Common myeloid progenitor, CD34-positive (primary cell): ENCODE results near the gene SPAG16.

Experiments
- CTCF ChIA-PET: fragments of 350-600 bp; sonication (Branson Sonifier 250); formaldehyde crosslinking; loops from one replicate; lab custom pipeline; 2021; ENCODE audit warnings: antibody characterized with exemption; lab: Charles Lee
- POLR2A ChIA-PET: fragments of 350-600 bp; sonication (Branson Sonifier 250); formaldehyde crosslinking; loops from one replicate; lab custom pipeline; 2021; ENCODE audit warnings: antibody characterized with exemption; lab: Charles Lee
- DNase-seq, 3 donors: peaks; one replicate each; pipeline versions ENCODE4 v3.0.0 to v3.0.0-alpha.2; 2013
- H3K27ac ChIP-seq, 2 experiments: 1 replicate in 1 of 2; 2 replicates in 1 of 2; pipeline ENCODE4 v1.7.0; 2013; ENCODE audit warnings: inconsistent platforms in 2 of 2, low read length in 2 of 2, mild to moderate bottlenecking in 2 of 2, low read depth in 1 of 2, moderate library complexity in 1 of 2; ENCODE audit not compliant: severe bottlenecking in 2 of 2, insufficient read depth in 1 of 2, poor library complexity in 1 of 2
- H3K27me3 ChIP-seq, 5 experiments: replicated peaks in 2 of 5; 1 replicate in 3 of 5; 2 replicates in 2 of 5; pipeline versions ENCODE4 v1.6.1 to v1.7.0; 2013; ENCODE audit warnings: low read length in 4 of 5, mild to moderate bottlenecking in 2 of 5, moderate library complexity in 2 of 5, inconsistent platforms in 1 of 5; ENCODE audit not compliant: insufficient read depth in 5 of 5, control insufficient read depth in 4 of 5
- H3K36me3 ChIP-seq, 4 experiments: 1 replicate in 2 of 4; 2 replicates in 2 of 4; pipeline versions ENCODE4 v1.6.1 to v1.7.0; 2013; ENCODE audit warnings: low read length in 3 of 4, control low read depth in 1 of 4, mild to moderate bottlenecking in 1 of 4; ENCODE audit not compliant: control insufficient read depth in 4 of 4, insufficient read depth in 4 of 4
- H3K4me1 ChIP-seq, 4 experiments: 1 replicate in 3 of 4; 2 replicates in 1 of 4; pipeline versions ENCODE4 v1.6.1 to v1.7.1; 2013; ENCODE audit warnings: low read length in 3 of 4, mild to moderate bottlenecking in 3 of 4, control low read depth in 1 of 4, inconsistent platforms in 1 of 4, moderate library complexity in 1 of 4; ENCODE audit not compliant: control insufficient read depth in 4 of 4, insufficient read depth in 4 of 4; ENCODE audit errors: control extremely low read depth in 1 of 4
- H3K4me3 ChIP-seq, 7 experiments: 1 replicate in 4 of 7; 2 replicates in 3 of 7; pipeline versions ENCODE4 v1.5.1 to v1.7.0; 2013; ENCODE audit warnings: mild to moderate bottlenecking in 7 of 7, low read length in 6 of 7, moderate library complexity in 6 of 7, inconsistent platforms in 2 of 7, low read depth in 2 of 7, control low read depth in 1 of 7; ENCODE audit not compliant: insufficient read depth in 4 of 7, control insufficient read depth in 1 of 7; ENCODE audit errors: extremely low read depth in 1 of 7
- H3K9me3 ChIP-seq, 5 experiments: 1 replicate in 4 of 5; 2 replicates in 1 of 5; pipeline versions ENCODE4 v1.6.1 to v1.7.1; 2013; ENCODE audit warnings: low read length in 4 of 5, mild to moderate bottlenecking in 2 of 5, inconsistent platforms in 1 of 5, low read depth in 1 of 5, moderate library complexity in 1 of 5; ENCODE audit not compliant: control insufficient read depth in 4 of 5, insufficient read depth in 2 of 5; ENCODE audit errors: control extremely low read depth in 1 of 5
- WGBS: methylation state at CpG from one replicate; pipeline ENCODE4 v1.1.5; 2013; ENCODE audit not compliant: insufficient coverage; 5-methylcytosine and 5-hydroxymethylcytosine counted together

The SPAG16 gene

GRCh38 chr2:213241817-213242216 is 42.4 kb upstream of the SPAG16 start:
- CTCF ChIA-PET, result interaction anchor here (1.5 kb wide), 1 partner anchor 11 kb away, joined by 4 read pairs; no protein-coding TSS in a partner anchor
- Histone ChIP-seq H3K27ac (no peak overlapping the region), H3K27me3 (peaks cover 0 to 2% (median 0%) of the 10 kb centered on the region in 5 experiments), H3K9me3 (no peaks in the 10 kb centered on the region), H3K4me3 (no peak overlapping the region), H3K4me1 (no peaks in the 10 kb centered on the region), H3K36me3 (no peaks in the 10 kb centered on the region)
- DNase-seq, result no peak
- 100% methylated on average over 6 of the region's 6 CpGs for WGBS
- POLR2A ChIA-PET, result no interaction called here

GRCh38 chr2:213242653-213243052 is 41.6 kb upstream of the SPAG16 start:
- Histone ChIP-seq H3K4me1 (no peaks in the 10 kb centered on the region), H3K27me3 (no peaks in the 10 kb centered on the region), H3K27ac (no peak overlapping the region), H3K9me3 (no peaks in the 10 kb centered on the region), H3K36me3 (no peaks in the 10 kb centered on the region), H3K4me3 (no peak overlapping the region)
- ChIA-PET POLR2A (no interaction called here), CTCF (no interaction called here)
- WGBS, result no CpG with 5 or more reads among the region's 1 CpG
- no peak for DNase-seq

- WGBS, result 100% methylated on average over 1 of the region's 6 CpGs
- no peak for DNase-seq
- no peak overlapping the region for H3K4me3 ChIP-seq
- no peaks in the 10 kb centered on the region for H3K9me3 ChIP-seq
- no peaks in the 10 kb centered on the region for H3K36me3 ChIP-seq
- ChIA-PET CTCF (no interaction called here), POLR2A (no interaction called here)
- no peak overlapping the region for H3K27ac ChIP-seq
- no peaks in the 10 kb centered on the region for H3K27me3 ChIP-seq
- H3K4me1 ChIP-seq, result no peaks in the 10 kb centered on the region
These were observed 40.8 kb upstream of the SPAG16 start for GRCh38 chr2:213243189-213244044.

GRCh38 chr2:213246497-213247281 is 37.6 kb upstream of the SPAG16 start:
- Histone ChIP-seq H3K27me3 (no peaks in the 10 kb centered on the region), H3K27ac (no peak overlapping the region), H3K9me3 (no peaks in the 10 kb centered on the region), H3K36me3 (no peaks in the 10 kb centered on the region), H3K4me3 (no peak overlapping the region), H3K4me1 (no peaks in the 10 kb centered on the region)
- no CpG with 5 or more reads among the region's 4 CpGs for WGBS
- POLR2A ChIA-PET, result no interaction called here
- peak; percentile 60 to 78 (median 75) for DNase-seq
- CTCF ChIA-PET, result interaction anchor here (0.6 to 1.6 kb wide), 2 partner anchors 13 to 847 kb away, joined by 3 to 5 read pairs; no protein-coding TSS in a partner anchor

GRCh38 chr2:213247566-213247965 is 36.7 kb upstream of the SPAG16 start:
- Histone ChIP-seq H3K4me3 (no peak overlapping the region), H3K27me3 (no peaks in the 10 kb centered on the region), H3K36me3 (no peaks in the 10 kb centered on the region), H3K9me3 (no peaks in the 10 kb centered on the region), H3K4me1 (no peaks in the 10 kb centered on the region), H3K27ac (no peak overlapping the region)
- no peak for DNase-seq
- POLR2A ChIA-PET, result no interaction called here
- CTCF ChIA-PET, result interaction anchor here (0.7 kb wide), 1 partner anchor 687 kb away, joined by 4 read pairs; no protein-coding TSS in a partner anchor
- 88% methylated on average over 3 of the region's 4 CpGs for WGBS

- no peak for DNase-seq
- Histone ChIP-seq H3K27ac (no peak overlapping the region), H3K4me3 (no peak overlapping the region), H3K27me3 (no peaks in the 10 kb centered on the region), H3K36me3 (no peaks in the 10 kb centered on the region), H3K9me3 (no peaks in the 10 kb centered on the region), H3K4me1 (no peaks in the 10 kb centered on the region)
- ChIA-PET POLR2A (no interaction called here), CTCF (no interaction called here)
- WGBS, result 91% methylated on average over 4 of the region's 4 CpGs
These were observed 35.6 kb upstream of the SPAG16 start for GRCh38 chr2:213248637-213249036.

GRCh38 chr2:213249502-213249901 is 34.8 kb upstream of the SPAG16 start:
- Histone ChIP-seq H3K27me3 (no peaks in the 10 kb centered on the region), H3K27ac (no peak overlapping the region), H3K9me3 (no peaks in the 10 kb centered on the region), H3K4me3 (no peak overlapping the region), H3K4me1 (no peaks in the 10 kb centered on the region), H3K36me3 (no peaks in the 10 kb centered on the region)
- POLR2A ChIA-PET, result no interaction called here
- CTCF ChIA-PET, result no interaction called here
- WGBS, result 96% methylated on average over 6 of the region's 6 CpGs
- DNase-seq, result no peak
